UCSD-AML1 (cell line): ENCODE measurements around the gene FAM237B.

Source experiments
- DNase-seq: peaks from one replicate; lab custom pipeline; 2025; ENCODE audit not compliant: unreplicated experiment; lab: John Stamatoyannopoulos, UW

FAM237B gene

DNA sequence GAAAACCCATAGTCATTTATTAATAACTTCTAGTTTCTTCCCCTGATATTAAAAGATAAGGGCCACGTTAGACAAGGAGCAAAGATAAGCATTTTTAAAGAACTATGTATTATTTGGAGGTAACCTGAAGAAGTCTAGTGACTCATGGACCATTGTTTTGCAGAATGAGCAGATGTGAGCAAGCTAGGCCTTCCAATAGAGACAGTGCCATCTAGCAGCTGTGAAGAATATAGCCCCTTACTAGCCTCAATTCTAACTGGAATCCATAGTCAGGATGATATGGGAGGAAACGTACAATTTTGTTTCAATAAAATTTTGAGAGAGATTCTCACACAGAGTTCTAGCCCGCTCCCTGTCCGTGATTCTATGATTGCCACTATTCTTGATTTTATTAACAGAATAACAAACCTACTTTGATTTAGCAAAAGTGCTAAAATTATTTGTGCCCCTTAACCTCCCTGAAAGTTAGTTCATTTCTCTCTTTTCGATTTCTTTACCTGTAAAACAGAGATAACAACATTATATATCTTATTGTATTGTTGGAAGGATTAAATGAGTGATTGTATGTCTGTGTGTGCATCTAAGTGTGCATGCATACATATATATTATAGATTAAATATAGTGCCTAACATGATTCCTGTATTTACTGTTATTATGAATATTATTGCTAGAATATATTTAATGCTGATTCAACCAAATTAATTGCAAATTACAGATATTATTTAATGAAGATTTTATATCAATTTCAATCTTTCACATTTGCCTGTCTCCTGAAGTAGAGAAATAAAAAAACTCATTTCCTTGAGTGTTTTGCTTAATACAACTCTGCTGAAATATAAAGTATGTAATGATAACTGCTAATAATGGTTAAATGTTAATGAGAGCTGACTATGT, 22.7 kb downstream of the FAM237B start:
- no peak for DNase-seq

DNA sequence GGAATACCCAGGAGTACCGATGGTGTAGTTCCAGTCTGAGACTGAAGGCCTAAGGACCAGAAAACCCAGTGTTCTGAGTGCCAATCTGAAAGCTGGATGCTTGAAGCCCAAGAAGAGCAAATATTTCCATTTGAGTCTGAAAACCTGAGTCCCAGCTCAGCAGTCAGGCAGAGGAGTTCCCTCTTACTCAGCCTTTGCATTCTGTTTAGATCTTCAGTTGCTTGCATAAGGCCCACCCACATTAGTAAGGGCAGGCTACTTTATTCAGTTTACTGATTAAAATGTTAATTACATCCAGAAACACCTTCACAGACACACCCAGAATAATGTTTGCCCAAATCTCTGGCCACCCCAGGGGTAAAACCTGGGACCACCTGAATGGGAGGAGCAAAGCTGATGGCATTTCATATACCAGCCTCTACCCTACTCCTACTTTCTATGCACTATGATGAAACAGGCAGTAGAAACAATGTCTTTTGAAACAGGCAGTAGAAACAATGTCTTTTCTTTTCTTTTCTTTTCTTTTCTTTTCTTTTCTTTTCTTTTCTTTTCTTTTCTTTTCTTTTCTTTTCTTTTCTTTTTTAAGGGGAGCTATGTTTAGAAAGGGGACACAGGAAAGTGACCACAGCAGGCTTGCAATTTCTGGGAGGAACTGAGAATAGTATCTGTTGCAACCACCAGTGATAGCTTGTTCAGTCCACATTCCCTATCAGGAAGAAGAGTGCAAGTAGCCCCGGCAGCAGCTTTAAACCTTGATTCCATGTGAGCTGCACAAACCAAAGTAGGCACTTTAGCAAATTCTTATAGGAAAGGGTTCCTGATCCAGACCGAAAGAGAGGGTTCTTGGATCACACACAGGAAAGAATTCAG, 30.6 kb downstream of the FAM237B start:
- DNase-seq, result no peak

DNA sequence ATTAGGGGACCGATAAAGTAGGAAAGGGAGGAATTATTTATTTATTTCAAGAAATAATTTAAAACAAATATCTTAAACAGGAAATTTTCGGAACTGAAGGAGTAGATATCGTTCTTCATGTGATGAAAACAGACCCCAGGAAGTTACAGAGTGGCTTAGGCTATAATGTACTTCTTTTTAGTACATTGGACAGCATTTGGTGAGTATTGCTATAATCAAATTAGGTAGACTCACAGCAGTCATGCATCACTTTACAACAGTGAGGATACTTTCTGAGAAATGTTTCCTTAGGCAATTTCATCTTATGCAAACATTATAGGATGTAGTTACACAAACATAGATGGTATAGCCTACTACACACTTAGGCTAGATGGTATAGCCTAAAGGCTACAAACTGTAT, 33.0 kb downstream of the FAM237B start:
- no peak for DNase-seq

DNA sequence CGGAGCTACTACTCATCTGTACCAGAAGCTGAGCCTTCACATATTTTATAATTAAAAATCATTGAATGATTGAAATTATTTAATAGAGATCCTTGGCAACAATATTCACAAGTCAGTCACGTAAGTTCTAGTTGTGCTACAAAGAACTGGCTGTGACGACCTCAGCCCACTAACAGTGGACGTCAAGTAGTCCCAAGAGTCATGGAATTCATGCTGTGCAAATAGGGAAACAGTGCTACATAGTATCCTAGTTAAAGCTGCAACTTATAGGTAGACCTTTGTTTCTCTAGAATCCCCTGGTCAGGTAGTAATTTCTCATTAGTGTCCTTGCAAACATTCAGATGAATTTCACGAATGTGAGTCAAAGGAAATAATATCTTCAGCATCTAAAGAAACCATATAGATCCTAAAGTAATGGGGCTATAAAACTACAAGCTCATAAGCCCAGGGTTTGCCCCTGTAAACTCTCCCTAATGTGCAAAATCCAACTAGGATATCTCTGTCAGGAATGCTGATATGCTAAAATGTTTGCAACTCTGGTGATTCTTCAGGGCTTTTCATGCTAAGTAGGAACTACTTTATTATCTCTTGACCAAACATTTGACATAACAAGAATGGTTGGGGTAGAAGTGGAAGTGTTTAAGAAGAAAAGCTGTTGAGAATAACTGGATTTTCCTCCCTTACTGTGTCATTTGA, 44.9 kb downstream of the FAM237B start:
- DNase-seq, result no peak

DNA sequence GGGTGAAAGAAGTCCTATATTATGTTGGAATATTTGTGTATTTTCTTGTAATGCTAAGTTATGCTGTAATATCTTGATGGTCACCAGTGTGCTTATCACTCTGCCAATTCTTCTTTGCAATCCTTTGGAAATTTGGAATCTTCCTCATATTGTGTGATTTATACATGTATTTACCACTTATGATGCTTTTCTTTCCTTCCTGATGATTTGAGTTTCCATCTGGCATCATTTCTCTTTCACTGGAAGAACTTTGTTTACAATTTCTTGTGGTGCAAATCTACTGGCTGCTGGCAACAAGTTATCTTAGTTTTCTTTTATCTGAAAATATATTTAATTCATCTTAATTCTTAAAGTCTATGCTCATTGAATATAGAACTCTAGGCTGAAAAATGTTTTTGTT, 46.9 kb downstream of the FAM237B start:
- DNase-seq, result no peak

DNA sequence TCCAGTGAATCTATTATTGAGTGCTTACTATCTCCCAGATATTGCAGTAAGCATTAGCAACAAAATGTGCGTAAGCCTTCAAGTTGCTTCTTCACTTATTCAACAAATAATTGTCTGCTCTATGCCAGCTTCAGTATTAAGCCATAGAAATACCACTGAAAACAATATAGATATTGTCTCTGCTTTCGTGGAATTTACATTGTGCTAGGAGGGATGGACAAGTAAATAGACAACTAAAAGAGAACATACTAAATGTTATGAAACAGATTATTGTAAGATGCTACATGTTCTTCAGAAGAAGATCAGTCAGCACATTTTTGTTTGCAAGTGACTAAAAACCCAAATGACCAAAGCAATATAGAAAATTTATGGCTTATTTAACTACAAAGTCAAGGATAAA, 48.9 kb downstream of the FAM237B start:
- DNase-seq, result no peak

DNA sequence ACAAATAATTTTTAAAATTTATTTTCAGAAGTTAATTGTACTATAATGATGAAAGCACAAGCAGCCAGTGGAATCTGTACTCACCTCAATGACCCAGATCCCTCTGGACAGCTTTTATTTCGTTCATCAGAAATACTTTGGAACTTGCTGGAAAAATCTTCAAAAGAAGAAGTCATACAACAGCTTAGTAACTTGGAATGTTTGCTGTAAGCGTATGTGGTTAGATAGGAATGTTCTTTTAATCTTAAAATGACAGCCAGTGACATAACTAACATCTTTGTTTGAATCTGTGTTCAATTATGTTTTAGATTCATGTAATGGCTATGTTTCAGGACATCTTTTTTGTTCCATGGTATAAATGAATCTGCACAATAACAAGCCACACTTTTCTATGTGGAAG, 49.4 kb downstream of the FAM237B start:
- DNase-seq, result no peak

DNA sequence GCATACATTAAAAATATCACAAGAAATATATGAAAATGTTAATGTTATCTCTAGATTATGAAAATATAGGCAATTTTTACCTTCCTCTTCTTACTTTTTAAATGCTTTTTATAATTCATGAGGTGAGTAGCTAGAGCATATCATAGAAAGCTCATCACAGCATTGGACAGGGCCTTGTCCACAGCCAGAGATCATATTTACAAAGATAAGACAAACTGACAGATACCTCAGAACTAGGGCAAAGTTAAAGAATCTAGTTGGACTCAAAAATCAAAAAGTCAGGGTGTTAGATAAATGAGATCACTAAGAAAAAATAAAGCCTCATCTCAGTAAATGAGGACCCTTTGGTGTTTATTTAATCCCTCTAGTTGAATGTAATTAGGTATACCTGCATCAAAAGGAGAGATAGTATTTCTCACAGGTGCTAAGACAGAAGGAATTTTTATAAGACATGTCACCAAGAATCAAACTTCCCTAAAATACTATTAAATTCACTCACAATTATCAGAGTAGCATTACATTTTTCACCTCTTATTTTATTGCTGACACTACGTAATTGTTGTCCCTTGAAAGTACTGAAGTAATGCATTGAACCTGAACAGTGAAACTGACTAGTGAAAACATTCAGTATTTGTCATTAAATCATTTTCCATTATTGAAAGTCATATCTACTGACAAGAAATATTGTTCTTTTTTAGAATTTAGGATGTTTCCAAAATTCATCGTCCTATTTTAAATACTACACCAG, 50.5 kb downstream of the FAM237B start:
- no peak for DNase-seq

DNA sequence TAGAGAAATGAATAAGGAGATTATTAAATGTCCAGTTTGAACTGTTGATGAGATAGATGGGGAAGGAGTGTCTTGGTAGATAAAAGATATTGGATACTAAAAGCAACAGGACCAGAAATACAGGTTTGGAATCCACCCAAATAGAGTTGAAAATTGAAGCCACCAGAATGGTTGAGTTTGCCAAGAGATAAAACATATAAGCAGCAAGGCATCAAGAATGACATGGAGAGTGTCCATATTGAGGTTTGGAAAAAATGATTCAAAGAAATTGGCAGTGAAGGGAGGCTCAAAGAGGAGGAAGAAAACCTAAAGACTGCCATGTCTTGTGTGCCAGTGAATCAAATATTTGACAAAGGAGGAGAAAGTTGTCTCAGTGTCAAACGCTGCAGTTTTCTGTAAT, 51.9 kb downstream of the FAM237B start:
- no peak for DNase-seq

DNA sequence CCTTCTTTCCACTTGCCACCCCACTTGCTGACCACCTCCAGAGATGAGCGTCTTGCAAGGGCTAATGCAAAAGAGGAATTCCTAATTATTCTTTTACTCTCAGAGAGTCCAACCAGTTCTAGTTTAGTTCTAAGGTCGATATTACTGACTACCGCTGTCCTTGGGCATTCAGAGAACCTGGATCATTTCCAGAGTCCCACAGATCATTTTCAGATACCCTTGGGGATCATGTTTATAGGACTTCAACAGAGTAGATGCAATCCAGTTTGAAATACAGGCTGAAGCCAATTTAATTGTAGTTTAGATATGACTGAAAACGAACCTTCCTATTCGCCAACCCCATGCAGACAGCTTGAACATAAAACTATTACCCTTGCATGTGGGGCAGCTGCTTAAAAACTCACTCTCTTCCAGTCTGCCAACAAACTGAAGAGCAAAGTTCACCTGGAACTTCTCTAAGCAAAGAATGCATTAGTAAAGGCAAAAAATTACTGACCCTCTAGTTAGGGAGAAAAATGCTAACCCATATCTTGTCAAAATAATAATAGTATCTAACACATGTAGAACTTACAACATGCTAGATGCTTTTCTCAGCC, 53.7 kb downstream of the FAM237B start:
- no peak for DNase-seq

DNA sequence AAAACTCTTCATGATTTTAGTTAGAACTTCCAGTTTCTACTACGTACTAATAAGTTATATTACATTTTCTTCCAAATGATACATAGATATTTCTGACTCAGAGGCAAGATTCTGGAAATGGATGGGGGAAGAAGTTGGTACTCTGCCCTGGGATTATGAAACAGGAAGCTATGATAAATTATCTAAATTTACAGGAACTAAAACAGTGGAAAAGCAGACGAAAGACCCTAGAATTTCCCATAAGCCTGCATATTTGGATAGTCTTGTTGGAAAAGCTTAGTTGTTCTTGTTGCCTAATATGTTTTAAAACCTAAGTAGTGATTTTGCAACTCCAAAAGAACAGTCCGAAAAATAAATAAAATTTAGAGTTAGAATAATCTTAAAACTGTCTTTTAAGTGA, 54.3 kb downstream of the FAM237B start:
- DNase-seq, result no peak
